Activated T-cell treated with anti-CD3 and anti-CD28 coated beads, Interleukin-2, amount 50 U/mL, for 48 hours (primary cell): ENCODE measurements around the gene SNAPC3.
"Not testable (repeated sequence)": the region's sequence is repeated elsewhere in the genome, so short reads cannot be mapped to it uniquely, and the experiment has no call there.

ENCODE experiments used
- DNase-seq, 2 experiments: peaks; one replicate each; pipeline ENCODE4 v3.0.0-alpha.2; 2020

Gene SNAPC3

DNA sequence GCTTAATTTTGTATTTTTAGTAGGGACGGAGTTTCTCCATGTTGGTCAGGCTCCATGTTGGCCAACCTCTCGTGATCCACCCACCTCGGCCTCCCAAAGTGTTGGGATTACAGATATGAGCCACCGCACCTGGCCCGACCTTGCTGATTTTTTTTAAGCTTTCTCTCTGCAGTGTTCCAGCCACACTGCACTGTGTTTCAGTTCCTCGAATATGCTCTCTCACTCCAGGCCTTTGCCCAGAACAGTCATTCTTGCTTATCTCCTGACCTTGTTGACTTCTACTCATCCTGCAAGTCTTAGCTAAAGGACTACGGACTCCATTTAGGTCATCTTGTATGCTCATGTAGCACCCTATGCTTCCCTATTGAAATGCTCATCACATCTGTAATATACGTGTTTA, 3.3 kb downstream of the SNAPC3 start:
- no peak for DNase-seq

DNA sequence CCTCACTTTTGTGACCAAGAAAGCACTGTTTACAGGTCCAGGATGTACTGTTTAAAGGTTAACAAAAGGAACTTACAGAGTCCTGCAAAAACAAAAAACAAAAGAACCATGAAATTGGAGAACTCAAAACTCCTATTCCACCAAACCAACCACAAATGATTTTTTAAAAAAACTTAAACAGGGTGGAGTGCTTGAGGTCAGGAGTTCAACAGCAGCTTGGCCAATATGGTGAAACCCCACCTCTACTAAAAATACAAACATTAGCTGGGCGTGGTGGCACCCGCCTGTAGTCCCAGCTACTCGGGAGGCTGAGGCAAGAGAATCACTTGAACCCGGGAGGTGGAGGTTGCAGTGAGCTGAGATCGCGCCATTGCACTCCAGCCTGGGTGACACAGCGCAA, 5.0 kb downstream of the SNAPC3 start:
- DNase-seq = not testable (repeated sequence)

DNA sequence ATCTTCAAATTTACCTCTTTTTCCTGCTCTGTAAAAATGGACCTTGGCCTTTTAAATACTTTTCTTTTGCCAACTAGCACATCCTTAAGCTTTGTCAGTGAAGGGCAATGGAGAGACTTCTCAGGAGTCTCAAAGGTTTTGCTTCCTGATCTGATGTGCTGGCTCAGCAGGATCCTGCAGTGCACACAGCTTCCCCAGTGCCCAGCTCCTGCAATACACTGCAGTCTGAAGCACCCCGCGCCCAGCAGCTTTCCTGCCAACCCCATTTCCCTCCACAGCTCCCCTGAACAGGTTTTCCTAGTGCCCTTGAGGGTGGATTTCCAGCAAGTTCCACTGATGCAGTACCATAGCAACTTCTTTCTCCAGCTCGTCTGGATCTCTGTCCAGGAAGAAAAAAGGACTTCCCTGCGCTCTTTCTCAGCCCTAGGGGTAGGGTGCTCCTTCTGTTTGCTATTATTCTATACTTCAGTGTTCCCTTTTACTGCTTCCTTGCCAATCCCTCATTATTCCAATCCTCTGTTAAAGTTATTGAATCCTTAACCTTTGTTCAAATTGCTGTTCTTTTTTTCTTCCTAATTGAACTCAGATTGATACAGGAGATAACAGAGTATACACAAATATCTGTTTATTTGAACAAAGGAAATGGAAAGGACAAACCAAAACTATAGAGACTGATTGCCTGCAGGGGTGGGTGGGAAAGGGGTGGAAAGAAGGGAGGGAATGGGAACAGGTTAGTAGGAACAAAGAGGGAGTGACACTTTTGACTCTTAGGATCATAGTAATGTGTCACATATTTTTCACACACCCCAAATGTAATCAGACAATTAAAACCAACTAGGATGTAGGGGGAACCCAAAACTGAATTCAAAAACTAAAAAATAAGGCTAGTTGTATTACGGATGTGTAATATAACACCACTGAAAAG, 8.5 kb downstream of the SNAPC3 start:
- DNase-seq = no peak

DNA sequence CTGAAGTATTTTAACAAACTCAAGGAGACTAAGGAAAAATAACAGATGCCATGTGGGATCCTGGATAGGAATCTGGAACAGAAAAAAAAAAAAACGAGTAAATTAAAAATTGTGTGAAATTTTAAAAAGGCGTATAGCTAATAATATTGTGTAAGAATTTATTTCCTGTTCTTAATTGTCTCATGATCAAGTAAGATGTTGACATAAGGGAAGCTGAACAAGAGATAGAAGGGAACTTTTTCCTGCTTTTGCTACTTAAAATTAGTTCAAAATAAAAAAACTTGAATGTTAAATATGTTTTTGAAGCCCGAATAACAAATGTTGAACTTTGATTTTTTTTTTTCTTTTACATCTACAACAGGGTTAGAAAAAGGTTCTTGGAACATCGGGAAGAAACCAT, 10.5 kb downstream of the SNAPC3 start:
- no peak for DNase-seq

DNA sequence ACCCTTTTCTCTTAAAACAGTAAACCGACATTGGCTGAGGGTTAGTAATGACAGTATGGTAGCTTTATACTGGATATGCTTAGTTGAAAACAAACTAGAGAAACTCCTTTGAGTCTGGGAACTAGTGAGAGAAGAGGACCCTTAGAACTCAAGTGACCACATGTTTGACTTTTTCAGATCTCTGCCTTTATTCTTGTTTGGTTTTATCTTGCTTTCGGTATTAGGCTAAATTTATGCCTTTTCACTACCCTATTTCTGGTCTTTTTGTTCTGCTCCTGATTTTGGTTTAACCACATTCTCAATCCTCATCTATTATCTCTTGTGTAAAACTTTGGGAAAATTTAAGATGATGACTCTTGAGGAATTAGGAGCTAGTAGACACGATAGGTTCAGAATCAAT, 11.0 kb downstream of the SNAPC3 start:
- DNase-seq = no peak

DNA sequence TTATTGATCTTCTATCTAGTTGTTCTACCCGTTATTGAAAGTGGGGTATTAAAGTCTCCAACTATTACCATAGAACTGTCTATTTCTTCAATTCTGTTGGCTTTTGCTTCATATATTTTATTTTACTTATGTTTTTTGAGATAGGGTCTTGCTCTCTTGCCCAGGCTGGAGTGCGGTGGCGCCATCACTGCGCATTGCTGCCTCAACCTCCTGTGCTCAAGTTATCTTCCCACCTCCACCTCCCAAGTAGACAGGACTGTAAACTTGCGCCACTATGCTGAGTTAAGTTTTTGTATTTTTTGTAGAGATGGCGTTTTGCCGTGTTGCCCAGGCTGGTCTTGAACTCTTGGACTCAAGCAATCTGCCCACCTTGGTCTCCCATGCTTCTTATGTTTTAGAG, 16.2 kb downstream of the SNAPC3 start:
- DNase-seq = no peak

DNA sequence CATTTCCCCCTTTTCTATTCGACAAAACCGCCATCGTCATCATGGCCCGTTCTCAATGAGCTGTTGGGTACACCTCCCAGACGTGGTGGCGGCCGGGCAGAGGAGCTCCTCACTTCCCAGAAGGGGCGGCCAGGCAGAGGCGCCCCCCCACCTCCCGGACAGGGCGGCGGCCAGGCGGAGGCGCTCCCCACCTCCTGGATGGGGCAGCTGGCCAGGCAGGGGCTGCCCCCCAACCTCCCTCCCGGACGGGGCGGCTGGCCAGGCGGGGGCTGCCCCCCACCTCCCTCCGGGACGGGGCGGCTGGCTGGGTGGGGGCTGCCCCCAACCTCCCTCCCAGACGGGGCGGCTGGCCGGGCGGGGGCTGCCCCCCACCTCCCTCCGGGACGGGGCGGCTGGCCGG, 19.2 kb downstream of the SNAPC3 start:
- DNase-seq = not testable (repeated sequence)

DNA sequence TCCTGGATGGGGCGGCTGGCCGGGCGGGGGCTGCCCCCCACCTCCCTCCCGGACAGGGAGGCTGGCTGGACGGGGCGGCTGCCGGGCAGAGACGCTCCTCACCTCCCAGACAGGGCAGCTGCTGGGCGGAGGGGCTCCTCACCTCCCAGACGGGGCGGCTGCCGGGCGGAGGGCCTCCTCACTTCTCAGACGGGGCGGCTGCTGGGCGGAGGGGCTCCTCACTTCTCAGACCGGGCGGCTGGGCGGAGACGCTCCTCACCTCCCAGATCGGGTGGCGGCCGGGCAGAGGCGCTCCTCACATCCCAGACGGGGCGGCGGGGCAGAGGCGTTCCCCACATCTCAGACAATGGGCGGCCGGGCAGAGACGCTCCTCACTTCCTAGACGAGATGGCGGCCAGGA, 19.6 kb downstream of the SNAPC3 start:
- not testable (repeated sequence) for DNase-seq

DNA sequence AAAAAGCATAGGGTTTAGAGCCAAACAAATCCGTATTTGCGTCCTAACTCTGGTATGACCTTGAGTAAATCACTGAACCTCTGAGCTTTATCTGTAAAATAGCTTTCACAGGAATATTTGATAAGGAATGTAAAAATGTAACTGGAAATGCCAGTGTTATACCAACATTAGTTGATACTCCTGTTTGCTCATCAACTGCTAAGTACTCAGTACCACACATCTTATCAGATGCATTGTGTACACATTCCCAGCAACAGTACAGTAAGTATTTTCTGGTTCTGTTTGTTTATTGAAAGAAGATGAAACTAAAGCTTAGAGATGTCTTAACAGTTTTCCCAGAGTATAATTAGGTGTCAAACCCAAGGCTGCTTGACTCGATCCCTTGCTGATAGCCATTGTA, 21.5 kb downstream of the SNAPC3 start:
- DNase-seq = no peak

DNA sequence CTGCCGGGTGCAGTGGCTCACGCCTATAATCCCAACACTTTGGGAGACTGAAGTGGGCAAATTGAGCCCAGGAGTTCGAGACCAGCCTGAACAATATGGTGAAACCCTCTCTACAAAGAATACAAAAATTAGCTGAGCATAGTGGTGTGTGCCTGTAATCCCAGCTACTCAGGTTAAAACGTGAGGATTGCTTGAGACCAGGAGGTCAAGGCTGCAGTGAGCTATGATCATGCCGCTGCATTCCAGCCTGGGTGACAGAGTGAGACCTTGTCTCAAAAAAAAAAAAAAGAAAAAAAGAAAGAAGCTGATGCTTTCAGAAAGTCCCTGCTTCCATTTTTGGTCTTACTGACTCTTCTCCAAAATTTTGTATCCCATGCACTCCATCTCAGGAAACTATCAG, 31.3 kb downstream of the SNAPC3 start:
- no peak for DNase-seq

DNA sequence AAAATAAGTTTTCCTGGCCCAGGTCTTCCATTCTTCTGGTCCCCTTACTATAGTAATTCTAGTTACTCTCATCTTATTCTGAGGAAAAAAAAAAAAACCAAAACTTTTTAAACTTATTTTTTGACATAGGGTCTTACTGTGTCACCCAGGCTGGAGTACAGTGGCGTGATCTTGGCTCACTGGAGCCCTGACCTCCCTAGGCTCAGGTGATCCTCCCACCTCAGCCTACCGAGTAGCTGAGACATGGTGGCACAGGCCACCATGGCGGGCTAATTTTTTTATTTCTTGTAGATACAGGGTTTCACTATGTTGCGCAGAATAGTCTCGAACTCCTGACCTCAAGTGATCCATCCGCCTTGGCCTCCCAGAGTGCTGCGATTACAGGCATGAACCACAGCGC, 38.4 kb downstream of the SNAPC3 start:
- no peak for DNase-seq

DNA sequence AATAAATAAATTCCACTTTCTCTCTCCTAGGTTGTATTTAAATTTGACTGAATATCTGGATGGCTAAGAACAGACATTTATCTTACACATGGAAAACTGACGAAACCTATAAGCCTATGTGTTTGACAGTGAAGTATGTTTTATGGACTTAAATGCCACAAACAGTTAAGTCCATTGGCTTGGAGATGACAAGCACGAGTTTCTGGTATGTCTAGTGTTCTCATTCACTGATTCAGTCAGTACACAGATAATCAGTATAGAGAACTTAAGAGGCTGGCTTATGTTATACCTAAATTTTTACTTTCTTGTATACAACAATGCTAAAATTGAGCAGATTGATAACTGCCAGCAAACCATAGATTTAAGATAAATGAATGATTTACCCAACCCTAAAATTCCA, 38.9 kb downstream of the SNAPC3 start:
- no peak for DNase-seq

DNA sequence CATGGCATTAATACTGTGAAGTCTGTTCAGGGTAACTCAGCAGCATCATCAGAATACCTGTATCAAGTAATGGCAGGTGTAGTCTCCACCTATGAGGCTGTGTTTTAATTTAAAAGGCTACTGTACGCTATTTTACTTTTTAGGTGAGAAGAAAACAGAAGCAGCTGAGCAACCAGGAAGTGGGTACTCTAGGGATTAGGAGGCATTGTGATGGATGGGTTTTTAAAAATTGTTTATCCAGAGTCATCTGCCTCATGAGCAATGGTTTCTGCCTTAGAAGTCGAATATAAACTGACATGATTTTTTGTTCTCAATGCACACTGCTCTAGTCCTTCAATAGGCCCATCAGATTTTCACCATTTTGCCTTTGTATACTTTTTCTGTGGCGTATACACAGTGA, 45.5 kb downstream of the SNAPC3 start:
- DNase-seq = no peak

DNA sequence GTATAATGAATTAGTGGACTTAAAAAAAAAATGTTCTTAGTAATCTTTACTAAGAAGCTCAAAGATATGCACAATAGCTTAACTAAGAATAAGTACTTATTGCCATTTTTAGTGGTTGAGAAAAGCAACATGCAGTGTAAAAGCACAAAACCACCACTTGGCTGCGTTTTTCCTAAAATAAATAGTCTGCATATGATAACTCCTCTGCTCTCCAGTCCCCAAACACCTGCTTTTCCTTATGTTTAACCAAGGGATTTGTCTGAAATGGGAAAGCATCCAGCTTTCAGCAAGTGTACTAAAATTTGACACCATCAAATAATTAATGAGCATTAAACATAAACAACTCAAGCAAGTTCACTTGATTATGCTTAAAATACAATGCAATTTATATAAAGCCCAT, 46.7 kb downstream of the SNAPC3 start:
- DNase-seq = no peak

DNA sequence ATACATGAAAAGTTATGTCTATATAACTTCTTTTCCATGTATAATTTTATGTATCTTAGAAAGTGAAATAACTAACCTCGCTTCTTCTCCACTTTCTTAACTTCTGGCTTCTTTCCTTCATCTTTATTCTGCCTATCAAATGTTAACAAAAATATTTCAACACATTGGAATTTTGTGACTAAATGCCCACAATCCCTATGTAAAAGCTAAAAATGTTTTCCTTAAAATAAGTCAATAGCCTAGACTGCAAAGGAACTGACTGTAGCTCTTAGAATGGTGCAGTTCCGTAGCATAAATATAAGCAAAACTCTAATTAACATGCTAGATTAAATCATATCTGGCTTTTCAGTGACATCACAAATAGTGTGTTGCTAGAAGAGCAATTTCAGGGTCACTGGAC, 47.2 kb downstream of the SNAPC3 start:
- no peak for DNase-seq

DNA sequence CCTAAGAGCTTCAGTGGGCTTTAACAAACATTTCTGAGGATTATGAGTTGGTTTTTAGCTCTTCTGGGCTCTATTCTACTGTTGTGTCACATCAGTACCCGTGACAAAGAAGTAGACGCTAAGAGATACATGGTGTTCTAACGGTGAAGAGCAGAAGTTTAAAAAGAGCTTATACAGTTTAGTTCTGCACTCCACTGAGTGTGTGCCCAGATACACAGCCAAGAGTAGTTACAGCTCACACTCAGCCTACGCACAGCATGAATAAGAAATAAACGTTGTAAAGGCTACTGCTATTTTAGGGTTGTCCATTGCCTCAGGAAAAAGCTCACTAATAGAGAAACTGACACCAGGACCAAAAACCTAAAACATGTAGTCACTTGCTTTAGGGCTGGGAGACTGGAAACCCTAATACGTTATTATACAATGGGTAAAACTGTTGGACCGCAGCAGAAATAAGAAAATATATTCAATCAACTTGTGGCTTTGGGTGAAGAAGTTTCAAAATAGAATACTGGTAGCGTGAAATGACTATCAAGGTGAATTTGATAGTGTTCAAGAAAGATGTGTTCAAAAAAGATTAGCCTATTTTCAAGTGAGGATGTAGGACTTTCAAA, 53.4 kb downstream of the SNAPC3 start:
- DNase-seq = no peak

DNA sequence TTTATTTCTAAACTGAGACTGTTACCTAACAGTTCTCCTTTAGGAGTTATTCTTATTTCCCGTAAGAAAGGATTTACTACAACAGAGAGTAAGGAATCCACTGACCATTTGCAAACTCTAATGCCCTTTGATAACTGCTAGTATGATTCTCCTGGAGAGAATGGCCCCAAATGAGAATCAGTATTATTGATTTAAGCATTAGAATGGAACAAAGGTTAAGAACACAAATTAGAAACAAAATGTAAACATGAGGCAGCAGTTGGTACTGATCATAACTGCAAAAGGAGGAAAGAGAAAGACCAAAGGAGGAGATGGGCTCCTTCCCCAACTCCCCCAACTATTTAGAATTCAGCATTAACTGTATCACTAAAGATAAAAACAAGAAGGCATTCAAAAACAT, 57.4 kb downstream of the SNAPC3 start:
- no peak for DNase-seq

DNA sequence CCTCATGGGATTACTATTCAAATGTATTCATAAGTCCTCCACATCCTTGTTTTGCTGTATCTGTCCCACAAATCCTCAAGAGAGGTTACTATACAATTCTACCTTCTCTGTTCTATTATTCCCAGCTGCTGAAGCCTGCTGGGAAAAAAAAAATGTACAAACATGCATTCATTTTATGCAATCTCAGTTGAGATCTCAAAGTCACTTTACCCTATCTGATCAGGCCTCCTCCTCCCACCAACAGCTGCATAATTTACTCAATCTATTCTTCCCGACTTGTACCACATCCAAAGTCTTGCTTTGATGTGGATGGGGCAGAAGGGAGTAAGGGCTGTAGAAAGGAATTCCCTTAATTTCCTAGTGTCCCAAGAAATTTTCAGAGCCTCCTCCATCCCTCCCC, 59.5 kb downstream of the SNAPC3 start:
- DNase-seq = no peak

DNA sequence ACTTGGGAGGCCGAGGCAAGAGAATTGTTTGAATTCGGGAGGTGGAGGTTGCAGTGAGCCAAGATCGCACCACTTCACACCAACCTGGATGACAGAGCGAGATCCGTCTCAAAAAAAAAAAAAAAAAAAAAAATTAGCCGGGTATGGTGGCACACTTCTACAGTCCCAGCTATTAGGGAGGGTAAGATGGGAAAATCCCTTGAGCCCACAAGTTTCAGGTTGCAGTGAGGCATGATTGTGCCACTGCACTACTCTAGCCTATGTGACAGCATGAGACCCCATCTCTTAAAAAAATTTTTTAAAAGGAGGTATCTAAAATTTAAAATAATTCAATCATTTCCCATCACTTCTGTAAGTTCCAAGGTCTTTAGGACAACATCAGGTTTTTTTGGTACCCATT, 62.1 kb downstream of the SNAPC3 start:
- no peak for DNase-seq

DNA sequence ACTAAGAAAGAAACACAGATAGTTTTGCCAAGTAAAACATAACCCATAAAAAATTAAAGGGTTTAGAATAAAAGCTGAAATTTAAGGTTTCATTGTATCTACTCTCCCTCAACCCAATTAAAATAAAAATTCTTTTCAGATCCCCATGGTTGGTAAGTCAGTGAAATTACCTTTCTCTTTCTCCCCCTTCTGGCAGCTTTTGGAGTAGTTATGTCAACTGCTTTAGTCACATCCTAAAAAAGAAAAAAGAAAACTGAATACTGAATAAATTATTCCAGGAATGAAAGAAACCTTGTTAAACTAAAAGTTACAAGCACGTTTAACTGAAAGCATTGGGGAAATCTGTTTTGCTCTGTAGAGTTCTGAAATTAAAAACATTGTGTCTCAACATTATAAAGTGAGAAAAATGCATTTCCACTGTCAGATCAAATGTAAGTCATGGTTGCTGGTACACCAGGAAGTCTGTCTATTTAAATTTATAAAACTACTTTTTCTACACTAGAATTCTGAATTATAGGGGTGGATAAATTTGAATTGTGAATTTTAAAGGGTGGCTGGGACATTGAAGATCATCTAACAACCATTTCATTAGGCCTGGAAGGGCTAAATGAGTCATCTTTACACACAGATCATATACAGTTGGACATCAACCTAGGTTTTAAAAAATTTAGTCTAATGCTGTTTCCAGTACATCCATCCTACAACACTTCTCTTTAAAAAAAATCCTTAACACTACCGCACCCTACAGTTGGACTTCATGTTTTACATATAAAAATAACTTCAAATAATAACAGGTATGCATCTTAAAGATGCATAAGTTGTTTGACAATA, 63.4 kb downstream of the SNAPC3 start:
- no peak for DNase-seq

DNA sequence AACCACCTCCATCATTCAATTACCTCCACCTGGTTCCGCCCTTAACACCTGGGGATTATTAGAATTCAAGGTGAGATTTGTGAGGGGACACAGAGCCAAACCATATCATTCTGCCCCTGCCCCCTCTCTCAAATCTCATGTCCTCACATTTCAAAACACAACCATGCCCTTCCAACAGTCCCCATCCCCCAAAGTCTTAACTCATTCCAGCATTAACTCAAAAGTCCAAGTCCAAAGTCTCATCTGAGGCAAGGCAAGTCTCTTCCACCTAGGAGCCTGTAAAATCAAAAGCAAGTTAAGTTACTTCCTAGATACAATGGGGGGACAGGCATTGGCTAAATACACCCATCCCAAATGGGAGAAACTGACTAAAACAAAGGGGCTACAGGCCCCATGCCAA, 69.3 kb downstream of the SNAPC3 start:
- DNase-seq = no peak

DNA sequence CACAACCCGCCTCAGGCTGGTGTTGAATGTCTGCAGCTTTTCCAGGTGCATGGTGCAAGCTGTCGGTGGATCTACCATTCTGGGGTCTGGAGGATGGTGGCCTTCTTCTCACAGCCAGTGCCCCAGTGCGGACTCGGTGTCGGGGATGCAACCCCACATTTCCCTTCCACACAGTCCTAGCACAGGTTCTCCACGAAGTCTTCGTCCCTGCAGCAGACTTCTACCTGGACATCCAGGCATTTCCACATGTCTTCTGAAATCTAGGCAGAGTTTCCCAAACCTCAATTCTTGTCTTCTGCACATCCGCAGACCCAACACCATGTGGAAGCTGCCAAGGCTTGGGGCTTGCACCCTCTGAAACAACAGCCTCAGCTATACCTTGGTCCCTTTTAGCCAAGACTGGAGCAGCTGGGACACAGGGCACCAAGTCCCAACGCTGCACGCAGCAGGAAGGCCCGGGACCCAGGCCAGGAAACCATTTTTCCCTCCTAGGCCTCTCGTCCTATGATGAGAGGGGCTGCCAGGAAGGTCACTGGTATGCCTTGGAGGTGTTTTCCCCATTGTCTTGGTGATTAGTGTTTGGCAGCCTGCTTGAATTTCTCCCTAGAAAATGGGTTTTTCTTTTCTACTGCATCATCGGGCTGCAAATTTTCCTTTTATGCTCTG, 69.9 kb downstream of the SNAPC3 start:
- DNase-seq = no peak
